GM18520 (cell line): ENCODE measurements around the gene COL5A2.

Experiments used
- ATAC-seq: cut with Tn5 transposase; IDR thresholded peaks from one replicate; pipeline ENCODE4 v1.9.1; 2021; ENCODE audit not compliant: unreplicated experiment

COL5A2 gene

GRCh38 chr2:189008555-189009262, 170.9 kb downstream of the COL5A2 start:
- ATAC-seq, result no peak

DNA sequence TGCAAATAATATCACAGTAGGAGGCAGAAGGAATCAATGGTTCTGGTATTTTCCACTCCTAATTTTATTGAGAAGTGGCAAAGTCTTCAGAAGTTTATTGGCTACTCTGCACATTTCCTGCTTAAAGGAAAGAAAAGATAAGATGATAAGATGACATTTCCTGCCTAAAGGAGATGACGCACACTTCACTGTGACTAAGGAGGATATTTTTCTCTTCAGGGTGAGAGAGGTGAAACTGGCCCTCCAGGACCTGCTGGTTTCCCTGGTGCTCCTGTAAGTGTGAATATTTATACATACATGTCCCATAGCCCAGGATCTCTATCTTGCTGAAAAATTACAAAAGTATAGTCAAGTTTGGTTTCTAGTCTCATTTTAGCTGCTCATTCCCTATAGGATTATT, 177.5 kb downstream of the COL5A2 start:
- no peak for ATAC-seq

- no peak for ATAC-seq
Observed at GRCh38 chr2:189000221-189000620, 179.3 kb downstream of the COL5A2 start.

GRCh38 chr2:188997263-188997662, 182.3 kb downstream of the COL5A2 start:
- no peak for ATAC-seq

DNA sequence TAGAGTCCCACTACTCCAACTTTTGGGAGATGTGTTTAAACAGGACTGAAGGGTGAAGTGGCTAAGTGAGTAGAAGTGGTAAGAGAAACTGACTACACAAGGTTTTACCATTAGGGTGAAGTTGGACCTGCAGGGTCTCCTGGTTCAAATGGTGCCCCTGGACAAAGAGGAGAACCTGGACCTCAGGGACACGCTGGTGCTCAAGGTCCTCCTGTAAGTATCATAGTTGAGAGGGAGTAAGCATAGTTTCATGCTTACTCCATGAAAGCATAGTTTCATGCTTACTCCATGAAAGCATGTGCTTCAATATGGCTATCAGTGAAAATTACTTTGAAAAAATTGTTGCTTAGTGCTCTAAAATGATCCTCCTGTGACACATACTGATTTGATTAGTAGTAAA, 186.3 kb downstream of the COL5A2 start:
- no peak for ATAC-seq

GRCh38 chr2:188986839-188987238, 192.7 kb downstream of the COL5A2 start:
- no peak for ATAC-seq

DNA sequence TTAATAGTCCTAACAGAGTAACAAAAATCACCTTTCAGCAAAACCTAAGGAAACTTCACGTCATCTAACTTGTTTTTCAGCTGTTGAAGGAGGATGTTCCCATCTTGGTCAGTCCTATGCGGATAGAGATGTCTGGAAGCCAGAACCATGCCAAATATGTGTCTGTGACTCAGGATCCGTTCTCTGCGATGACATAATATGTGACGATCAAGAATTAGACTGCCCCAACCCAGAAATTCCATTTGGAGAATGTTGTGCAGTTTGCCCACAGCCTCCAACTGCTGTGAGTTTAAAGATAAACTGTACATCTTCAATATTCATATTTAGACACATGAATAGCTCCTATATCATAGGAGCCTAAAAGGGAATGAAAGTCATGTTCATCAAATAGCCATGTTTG, 194.9 kb downstream of the COL5A2 start:
- ATAC-seq, result no peak

GRCh38 chr2:188984065-188984491, 195.5 kb downstream of the COL5A2 start:
- ATAC-seq, result no peak

DNA sequence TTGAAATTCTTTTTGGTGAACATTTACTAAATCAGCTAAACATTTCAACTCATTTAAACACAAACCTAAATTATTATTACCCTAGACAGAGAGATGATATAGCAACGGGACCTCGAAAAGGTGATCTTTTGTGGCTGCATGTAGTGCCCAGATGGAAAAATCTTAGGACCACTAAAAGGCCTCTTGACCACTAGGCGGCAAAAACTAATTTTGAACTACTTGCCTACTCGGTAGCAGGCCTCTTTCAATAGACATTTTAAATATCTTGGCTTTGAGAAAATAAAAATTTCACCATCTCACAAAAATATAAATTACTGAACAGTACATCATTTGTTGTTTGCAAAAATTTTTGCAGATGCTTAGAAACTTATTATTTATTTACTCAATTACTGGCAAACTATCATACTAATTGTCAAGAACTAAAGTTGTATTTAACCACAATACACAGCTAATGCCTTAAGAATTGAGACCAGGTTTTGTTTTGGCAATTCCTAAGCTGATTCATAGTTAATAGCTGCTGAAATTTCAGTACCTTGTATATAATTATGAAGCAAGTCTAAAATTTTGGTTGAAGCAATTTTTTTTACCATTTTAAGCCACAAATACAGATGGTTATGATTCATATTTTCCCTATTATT, 196.0 kb downstream of the COL5A2 start:
- ATAC-seq, result no peak
